Right kidney (tissue), 1 donor: Measurements from ENCODE around the gene HSDL1.

Source experiments
- DNase-seq: peaks from one replicate; pipeline ENCODE4 v3.0.0-alpha.2; 2016

HSDL1 gene

DNA sequence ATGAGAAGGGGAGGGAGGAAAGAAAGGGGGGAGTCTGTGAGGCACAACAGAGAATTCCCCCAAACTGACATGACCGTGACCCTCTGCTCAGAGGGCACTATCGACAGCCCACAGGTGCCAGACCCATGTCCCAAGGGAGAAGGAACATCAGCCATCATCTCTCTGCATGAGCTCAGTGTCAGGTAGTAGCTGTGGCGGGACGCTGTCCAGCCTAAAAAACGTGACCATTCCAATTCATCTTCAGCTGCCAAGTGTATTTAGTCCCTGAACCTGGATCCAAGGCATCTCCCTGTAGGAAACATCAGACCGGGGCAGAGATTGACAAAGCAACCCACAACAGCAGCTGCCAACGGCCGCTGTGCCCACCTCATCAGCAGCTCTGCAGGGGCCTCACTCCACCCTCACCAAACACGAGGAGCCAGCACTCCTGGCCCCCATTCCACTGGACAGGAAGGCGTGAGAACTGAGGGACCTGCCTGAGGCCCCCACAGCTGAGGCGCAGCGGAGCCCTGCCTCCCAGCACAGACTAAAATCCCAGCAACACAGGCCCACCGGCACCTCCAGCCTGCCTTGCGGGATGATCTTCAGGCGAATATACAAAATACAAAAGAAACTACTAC, 33.3 kb upstream of the HSDL1 start:
- no peak for DNase-seq

DNA sequence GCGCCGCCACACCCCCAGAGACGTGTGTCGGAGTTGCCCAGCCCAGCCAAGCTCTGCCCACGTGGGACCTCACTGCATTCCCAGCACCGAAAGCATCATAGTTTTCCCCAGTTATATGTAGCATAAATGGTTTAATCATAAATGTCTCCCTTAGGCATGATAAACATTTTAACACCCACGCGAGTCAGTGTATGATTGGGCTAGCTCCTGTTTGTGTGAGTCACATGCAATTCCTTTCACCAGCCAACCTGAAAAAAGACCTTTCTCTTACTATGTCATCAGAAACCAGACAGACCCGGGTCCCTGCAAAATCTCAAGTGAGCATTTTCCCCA, 32.7 kb upstream of the HSDL1 start:
- no peak for DNase-seq

DNA sequence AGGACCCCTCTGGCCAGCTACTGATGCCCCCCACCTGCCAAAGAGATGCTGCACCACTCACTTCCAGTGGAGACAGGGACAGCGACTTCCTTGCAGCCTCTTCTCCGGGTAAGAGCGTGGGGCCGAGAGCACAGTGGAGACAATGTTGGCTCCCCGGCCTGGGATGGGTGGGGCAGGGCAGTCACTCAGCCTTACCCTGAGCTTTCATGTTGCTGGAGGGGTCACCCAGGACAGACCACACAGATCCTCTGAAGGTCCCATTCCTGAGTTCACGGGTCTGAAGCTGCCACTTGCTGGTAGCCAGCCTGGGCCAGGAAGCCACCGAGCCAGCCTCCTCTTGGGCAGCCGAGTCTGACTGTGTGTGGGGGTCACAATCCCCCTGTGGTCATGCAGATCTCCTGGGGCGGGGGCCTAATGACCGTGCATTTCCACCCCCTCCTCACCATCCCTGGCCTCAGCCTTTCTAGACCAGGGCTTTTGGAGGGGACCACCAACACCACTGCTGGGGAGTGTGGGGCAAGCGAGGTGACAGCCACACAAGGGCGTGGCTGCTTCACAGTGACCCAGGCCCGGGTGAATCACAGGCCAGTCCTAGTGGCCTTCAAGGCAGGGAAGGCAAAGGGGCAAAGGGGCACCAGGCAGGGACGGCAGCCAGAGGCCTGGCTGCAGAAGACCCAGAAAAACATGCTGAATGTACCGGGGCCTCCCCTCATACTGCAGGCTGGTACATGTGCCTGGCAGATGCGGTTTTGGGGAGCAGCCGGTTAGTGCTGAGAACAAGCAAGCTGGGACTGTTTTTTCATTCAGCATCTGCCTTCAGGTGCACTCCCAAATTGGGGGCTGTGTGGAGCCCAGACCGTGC, 31.4 kb upstream of the HSDL1 start:
- peak; percentile 33 for DNase-seq

DNA sequence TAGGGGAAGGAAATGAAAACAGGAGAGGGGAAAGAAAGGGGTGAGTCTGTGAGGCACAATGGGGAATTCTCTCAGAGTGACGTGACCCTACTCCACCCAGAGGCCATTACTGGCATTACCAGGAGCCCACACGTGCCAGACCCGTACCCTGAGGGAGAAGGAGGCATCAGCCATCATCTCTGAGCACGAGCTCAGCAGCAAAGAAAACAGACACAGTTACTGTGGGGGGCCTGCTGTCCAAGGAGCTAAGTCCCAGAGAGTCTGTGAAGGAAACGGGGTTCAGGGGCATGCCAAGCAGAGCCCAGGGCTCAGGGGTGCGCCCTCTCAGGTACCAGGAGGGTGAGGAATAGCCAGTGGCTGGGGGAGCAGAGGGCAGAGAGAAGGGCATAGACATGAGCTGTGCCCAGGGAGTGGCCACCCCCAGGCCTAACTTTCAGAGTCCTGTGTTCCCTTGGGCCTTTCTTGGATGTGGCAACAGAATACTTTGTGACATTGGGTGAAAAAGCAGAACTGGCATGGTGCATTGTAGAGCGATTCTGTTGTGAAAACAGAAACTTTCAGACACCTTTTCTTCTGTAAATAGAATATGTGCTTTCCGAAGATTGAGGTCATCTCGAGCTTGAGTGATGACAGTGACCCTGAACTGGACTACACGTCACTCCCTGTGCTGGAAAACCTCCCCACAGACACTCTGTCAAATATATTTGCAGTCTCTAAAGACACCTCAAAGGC, 30.5 kb upstream of the HSDL1 start:
- peak; percentile 38 for DNase-seq

DNA sequence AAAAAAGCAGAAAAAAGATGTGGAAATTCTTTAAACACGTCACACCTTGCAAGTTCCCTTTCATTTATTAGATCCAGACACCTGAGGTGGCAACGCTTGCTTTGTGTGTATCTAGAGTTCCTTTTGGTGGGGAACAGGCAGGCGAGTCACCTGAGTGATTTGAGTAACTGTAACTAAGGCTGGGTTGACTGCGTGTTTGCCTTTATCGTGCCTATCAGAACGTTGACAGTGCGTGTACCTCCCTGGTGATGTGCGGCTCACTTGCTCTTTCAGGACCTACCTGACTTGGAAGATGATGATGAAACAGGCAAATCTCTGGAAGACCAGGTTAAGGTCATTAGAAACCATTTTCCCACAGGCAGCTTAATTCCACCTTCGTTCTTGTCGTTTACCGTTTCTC, 29.4 kb upstream of the HSDL1 start:
- DNase-seq: no peak

DNA sequence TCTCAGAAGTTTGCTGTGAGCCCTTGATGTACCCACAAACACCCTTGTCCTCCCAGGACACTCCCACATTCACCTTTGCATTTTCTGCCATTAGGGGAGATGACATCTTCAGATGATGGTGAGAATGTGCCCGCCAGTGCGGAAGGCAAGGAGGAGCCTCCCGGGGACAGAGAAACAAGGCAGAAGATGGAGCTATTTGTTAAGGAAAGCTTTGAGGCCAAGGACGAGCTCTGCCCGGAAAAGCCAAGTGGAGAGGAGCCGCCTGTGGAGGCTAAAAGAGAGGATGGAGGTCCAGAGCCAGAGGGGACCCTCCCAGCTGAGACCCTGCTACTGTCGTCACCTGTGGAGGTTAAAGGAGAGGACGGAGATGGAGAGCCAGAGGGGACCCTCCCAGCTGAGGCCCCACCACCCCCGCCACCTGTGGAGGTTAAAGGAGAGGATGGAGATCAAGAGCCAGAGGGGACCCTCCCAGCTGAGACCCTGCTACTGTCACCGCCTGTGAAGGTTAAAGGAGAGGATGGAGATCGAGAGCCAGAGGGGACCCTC, 24.9 kb upstream of the HSDL1 start:
- no peak for DNase-seq

DNA sequence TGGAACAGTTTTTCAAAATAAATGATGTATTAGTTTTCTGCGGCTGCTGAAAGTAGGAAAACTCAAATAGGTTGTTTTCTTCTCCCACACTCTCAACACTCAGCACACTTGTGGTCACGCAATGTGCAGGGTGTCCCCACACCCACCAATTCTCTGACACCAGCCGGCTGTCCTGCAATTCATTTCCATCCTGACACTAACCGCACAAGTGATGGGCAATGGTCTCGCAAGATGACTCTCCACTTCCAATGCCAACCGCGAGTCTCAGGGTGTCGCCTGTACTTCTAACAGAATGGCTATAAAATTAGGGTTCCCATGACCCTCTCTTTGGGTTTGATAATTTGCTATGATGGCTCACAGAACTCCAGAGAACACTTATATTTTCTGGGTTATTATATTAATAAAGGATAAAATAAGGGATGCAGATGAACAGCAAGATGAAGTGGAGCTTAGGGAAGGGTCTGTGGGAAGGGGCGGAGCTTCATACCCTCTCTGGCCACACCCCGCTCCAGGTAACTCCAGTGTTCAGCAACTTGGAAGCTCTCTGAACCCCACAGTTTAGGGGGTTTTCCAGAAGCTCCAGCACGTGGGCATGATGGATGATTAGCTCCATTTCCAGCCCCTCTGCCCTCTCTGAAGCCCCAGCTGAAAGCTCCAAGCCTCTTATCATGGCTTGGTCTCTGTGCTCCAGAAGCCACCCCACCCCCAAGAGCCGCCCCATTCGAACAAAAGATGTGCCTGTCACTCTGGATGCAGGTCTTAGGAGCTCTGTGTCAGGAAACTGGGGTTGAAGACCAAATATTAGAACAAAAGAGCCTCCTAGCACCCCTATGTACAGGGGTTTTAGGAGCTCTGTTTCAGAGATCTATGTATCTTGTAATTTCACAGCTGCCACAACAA, 22.1 kb upstream of the HSDL1 start:
- no peak for DNase-seq

DNA sequence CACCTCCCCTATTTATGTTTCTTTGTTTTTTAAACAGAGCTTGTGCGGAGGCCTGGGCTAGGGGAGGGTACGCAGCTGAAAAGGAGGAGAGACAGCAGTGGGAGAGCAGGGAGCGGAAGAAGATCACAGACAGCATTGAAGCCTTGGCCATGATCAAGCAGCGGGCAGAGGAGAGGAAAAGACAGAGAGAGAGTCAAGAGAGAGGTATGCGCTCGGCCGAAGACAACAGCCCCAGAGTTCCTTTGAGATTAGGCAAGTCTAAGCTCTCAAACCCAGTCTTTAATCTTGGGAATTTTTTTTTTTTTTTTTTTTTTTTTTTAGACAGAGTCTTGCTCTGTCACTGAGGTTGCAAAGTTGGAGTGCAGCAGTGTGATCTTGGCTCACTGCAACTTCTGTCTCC, 20.8 kb upstream of the HSDL1 start:
- no peak for DNase-seq

DNA sequence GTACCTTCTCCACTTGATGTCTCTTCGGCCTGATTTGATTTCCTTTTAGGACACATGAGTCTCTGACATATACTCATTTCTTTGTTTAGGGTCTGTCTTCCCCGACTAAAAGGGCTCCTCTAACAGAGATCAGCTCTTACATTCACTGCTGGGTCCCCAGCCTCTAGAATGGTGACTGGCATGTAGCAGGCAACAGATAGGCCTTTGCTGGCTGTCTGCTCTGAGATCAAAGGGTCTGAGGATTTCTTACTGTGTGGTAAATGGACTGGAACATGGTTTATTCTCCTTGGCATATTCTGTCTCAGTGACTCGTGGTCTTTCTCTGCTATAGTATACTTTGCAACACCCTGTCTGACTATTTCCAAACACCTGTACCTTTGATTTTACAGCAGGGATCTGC, 16.8 kb upstream of the HSDL1 start:
- DNase-seq: no peak

DNA sequence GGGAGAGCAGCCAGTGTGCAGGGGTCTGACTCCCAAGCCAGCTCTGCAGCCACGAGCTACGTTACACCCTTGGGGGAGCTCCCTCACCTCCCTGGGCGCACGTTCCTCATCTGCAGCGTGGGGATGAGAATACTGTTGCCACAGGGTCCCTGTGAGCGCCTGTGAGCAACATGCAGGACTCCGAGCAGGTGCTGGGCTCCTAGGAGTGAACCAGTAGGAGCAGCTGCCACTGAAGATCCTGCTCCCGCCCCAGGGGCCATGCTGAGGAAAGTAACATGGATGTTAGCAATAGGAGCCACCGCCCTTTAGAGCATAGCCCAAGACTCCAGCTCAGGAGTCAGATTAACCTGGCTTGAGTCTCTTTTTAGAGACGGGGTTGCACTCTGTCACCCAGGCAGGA, 16.1 kb upstream of the HSDL1 start:
- DNase-seq: no peak

DNA sequence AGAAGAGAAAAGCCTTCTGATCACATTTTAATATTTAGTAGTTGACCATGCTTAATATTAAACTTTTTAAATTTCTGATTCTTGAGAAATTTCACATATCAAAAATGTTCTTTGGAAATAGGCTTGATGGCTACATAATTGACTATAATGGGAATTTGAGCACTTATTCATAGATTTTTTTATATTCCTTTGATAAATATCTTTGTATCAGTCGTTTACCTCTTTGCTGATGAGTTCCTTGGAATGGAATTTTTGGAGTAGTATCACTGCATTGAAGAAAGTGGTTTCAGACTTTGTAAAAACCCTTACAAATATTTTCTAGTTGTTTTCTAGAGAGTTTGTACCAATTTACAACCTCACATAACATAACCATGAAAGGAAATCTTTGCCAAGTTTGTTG, 14.8 kb upstream of the HSDL1 start:
- no peak for DNase-seq

DNA sequence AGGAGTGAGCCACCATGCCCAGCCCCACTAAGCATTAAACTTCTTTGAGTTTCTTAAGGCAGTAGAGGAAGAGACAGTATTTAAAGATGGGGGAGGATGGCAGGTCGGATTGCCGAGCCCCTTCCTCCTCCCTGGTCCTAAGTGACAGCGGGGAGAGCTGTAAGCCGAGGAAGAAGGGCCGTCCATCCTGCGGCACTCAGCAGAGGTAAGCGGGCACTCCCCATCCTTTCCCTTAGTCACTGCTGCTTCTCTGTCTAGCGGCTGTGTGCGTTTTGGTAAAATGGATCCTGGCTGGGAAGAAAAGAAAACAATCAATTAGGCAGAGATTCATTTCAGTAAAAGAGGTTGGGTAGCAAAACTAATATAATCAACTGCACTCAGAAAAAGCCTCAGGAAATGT, 14.0 kb upstream of the HSDL1 start:
- DNase-seq: no peak

DNA sequence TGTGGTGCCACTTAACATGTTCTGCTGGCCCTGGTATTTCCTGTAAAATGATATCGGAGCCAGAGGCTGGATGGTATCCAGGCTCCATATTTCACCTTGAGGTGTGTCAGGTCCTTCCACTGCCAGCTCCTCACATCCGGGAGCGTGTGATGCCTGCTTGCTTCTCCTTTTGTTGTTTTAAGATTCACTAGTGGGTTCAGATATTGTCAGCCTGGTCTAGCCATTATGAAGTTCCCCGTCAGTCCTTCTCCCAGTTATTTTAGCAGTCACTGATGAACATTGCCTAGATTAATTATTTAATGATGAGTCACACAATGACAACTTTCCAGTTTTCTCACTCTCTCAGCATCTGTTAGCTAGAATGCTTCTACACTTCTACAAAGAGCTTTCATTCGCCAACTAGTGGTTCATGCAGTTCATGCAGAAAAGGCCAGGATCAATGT, 11.4 kb upstream of the HSDL1 start:
- no peak for DNase-seq

DNA sequence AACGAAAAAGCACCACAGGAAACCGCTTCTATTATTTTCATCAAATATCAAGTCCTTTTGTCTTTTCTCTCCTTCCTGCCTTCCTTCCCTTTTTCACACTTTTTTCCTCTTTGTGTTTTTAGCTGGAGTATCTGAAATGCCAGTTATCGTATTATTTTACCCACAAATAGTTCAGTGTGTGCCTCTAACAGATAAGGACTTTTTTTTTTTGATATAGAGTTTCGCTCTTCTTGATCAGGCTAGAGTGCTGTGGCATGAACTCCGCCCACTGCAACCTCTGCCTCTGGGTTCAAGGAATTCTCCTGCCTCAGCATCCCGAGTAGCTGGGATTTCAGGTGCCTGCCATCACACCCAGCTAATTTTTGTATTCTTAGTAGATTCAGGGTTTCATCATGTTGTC, 10.8 kb upstream of the HSDL1 start:
- no peak for DNase-seq

DNA sequence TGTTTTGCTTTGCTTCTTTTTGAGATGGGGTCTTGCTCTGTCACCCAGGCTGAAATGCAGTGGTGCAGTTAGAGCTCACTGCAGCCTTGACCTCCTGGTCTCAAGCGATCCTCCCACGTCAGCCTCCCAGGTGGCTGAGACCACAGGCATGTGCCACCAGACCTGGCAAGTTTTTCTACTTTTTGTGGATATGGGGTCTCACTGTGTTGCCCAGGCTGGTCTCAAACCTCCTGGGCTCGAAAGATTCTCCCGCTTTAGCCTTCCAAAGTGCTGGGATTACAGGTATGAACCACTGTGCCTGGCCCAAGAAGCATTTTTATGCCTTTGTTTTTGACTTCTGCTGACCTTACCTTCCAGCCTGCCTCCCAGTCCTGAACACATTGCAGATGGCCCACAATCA, 10.2 kb upstream of the HSDL1 start:
- DNase-seq: no peak

DNA sequence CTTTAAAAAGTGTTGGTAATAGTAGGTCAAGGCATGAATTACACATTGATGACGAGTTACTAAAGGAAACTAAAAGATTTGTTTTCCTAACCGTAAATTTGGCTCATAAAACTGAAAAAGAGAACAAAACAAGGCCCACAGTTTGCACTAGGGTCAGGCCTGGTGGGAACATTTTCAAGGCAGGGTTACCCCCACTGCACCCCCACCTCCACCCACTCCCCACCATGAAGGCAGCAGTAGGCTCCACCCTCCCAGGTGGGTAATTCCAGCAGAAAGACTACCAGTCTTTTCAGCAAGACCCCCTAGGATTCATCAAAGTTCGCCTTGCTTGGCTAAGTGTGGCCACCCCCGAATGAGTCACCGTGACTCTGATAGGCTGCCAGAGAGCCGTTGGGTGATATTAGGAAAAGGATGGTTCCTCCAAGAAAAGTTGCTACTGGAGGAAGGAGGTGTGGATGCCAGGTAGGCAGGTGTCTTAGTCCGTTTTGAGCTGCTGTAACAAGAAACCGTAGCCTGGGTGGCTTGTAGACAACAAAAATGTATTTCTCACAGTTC, 8.8 kb upstream of the HSDL1 start:
- DNase-seq: no peak

DNA sequence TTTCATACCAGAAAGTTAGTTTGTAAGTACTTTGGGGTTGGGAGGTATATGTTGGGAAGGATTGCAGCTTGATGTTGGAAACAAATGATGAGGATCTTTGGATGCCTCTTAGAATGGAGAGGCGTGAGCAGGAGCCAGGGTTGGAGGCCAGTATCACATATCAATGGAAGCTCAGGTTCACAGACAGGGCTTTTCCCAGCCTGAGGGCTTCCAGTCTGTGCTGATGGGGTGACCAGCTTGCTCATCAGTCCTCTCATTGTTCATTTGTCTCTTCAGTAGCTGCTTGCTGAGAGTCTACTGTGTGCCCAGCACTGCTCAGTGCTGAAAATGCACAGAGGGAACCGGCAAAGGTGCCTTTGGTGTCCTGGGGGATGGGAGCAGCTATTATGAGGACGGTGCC, 5.9 kb upstream of the HSDL1 start:
- DNase-seq: no peak

DNA sequence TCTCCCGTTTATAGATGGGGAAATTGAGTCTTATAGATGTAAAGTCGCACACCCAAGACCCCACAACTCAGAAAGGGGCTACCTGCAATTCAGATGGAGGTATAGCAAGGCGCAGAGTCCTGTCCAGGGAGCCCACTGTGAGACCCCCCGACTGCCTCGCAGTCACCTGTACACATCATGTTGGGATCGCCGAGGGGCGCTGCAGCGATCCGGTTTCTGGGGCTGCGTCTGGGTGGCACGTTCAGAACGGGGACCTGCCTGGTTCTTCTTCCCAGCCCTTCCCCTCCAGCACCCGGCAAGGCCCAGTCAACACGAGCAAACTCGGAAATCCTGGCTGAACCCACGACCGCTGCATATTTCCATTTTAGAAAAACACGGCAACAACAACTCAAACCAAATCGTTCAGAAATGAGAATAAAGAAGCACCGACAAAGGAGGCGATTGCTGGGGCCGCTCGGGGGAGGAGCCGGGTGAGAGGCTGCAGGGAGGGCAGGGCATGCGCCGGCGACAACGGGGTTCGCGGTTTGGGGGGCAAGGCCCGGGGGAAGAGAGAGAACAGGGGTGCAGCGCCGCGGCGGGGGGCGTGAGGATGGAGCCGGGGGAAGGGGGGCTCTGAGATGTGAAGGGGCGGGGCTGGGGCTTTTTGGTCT, 643 bp downstream of the HSDL1 start:
- peak; percentile 66 for DNase-seq

DNA sequence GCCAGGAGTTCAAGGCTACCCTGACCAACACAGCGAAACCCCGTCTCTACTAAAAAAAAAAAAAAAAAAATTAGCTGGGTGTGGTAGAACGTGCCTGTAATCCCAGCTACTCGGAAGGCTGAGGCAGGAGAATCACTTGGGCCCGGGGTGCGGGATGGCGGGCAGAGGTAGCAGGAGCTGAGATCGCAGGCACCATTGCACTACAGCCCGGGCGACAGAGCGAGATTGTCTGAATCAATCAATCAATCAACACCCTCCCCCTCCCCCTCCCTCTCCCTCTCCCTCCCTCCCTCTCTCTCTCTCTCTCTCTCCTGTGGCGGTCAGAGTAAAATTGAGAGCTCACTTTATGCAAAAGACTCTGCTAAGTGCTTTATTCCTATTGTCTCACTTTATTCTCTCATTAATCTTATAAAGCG, 1.2 kb downstream of the HSDL1 start:
- no peak for DNase-seq

DNA sequence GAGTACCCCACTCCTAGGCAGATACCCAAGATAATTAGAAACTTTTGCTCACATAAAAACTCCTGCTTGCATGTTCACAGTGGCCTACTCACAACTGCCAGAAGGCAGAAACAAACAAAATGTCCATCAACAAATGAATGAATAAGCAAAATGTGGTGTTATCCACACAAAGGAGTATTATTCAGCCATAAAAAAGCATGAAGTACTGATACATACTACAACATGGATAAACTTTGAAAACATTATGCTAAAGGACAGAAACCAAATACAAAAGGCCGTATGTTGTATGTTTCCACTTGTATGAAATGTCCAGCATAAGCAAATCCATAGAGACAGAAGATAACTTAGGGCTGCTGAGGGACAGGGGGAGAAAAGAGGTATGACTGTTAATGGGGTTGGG, 1.9 kb downstream of the HSDL1 start:
- DNase-seq: no peak

DNA sequence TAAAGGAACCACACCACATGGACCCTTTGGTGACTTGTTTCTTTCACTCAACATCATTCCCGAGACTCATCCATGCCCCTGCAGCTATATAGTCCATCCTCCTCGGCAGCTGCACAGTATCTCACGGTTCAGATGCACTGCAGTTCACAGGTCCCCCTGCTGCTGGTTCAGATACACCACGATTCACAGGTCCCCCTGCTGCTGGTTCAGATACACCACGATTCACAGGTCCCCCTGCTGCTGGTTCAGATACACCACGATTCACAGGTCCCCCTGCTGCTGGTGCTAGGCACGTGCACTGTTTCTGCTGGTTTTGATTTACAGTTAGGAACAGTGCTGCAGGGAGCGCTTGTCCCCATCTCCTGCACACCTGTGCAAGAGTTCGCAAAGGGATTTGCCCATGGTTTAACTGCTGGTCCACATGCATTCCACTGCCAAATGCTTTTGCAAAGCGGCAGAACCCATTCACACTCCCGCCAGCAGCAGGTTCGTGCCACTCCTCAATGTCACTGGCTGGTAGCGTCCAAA, 3.8 kb downstream of the HSDL1 start:
- DNase-seq: no peak
